NOMO-1 treated with dmso at 0.1 percent for 144 hours (cell line): ENCODE results near the gene RPGRIP1L.

ENCODE experiments used
- DNase-seq: peaks from one replicate; lab custom pipeline; 2025; ENCODE audit not compliant: unreplicated experiment; lab: John Stamatoyannopoulos, UW

The RPGRIP1L gene

DNA sequence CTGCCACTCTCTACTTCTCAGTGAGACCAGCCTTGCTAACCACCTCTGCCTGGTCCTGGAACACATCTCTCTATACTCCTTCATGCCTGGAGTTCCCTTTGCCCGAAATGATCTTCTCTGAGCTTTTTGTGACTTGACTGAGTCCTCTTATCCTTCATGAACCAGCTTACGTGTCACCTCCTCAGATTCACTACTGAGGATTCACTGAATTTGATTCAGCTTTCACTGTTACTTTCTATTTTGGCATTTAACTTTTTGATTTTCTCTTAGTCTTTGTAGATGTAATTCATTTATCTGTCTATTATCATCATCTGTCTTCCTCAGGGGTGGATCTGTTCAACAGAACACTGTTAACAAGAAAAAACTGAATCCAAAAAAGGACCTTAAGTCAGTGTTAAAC lies 95.6 kb downstream of the RPGRIP1L start:
- DNase-seq, result no peak

DNA sequence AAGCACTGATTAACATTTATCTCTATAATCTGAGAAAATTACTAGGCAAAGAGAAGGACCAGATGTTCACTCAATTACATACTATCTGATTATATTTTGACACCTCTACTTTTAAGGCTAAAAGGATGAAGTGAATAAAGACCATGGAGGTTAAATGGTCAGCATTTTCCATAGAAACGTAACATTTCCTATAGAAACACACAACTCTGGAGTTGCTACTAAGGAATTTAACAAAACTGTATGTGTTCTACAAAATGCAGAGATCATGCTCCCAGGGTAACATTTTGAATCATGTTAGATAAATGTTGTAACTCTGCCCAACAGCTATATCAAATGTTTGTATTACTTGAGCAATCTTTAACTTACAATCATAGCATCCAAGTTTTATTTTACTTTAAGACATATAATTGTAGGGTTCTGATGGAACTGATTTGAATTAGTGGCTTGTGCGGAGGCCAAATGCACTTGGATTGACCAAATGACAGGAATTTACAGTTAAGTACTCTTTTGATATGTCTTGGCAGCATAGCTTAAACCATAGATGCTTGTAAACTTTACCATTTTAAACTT lies 97.7 kb downstream of the RPGRIP1L start:
- no peak for DNase-seq

DNA sequence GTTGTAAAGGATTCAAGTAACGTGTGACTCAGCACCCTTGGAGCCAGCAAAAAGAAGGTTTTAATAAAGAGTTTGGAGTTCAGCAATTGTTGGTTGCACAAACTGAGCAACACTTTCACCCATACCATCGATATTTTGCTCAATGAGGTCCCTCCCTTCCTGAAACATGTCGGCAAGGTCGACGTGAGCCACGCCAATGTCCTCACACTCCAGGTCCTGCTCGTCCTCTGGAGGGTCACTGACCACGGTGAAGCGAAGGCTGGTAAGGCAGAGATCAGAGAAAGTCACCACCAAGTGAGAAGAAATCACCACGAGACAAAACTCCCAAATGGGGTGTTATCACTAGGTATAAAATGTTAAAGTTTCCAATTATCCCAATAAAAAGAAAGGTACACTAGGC lies 98.3 kb downstream of the RPGRIP1L start:
- no peak for DNase-seq

DNA sequence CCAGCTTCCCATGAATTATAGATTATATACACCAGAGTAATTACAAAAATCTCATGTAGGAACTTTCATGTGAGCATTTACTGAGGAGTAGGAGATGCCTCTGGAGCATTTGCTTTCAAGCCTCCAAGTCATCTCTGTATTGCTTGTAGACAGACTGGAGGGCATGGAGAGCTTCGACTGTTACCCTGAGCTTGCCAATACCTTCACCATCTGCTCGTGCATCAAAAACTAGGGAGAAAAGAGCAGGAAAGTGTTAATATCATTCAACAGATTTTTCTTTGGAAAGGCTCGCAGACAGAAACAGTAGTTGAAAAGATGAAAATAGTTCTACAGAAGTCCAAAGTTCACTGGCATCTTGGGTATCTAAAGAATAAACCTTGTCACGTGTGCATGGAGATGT lies 101.7 kb downstream of the RPGRIP1L start:
- no peak for DNase-seq

DNA sequence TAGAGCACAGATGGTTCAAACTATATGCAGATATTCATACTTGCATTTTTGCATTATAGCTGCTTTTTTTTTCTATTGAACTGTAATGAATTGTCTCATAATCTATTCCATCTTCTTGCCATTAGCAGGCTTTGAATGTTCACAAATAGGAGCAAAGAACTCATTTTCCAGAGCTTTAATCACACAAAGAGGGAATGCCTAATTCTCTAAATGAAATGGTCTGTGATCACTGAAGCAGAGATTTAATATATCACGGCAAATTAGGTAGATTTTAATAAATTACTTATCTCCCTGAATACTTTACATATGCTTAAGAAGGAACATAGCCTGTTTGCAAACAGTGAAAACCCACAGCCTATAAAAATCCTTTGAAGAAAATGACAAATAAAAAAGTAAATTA lies 103.0 kb downstream of the RPGRIP1L start:
- DNase-seq, result no peak

DNA sequence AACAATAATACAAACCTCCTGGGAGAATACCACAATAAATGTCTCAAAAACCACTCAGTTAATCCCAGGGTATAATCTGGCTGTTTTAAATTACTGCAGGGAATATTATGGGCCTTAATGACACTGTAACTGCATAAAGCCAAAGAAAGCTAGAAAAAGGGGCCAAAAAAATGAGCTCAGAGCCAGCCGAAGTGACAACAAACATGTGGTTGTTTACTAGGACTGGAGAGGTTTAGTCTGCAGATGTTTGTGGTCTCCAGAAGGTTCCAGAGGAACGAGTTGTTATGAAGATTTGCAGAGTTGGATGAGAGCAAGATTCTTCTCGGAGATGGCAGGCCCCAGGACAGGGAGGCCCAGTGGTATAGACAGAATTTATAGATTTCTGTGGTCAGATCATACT lies 103.5 kb downstream of the RPGRIP1L start:
- no peak for DNase-seq

DNA sequence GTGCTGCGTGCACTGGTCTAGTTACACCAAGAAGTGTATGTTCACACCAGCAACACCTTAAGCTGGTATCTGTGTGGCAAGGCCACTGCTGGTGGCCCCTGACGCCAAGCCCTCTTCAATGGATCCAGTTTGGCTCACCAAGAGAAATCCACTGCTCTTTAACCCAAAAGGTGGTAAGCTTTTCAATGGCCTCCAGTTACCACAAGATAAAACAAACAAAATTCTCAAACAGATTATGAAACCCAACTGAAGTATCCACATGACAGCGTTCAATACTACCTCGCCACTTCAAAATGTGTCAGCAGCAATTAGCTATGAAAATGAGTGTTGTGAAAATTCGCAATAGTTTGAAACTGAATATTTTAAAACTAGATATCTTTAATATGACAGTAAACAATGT lies 104.1 kb downstream of the RPGRIP1L start:
- no peak for DNase-seq

DNA sequence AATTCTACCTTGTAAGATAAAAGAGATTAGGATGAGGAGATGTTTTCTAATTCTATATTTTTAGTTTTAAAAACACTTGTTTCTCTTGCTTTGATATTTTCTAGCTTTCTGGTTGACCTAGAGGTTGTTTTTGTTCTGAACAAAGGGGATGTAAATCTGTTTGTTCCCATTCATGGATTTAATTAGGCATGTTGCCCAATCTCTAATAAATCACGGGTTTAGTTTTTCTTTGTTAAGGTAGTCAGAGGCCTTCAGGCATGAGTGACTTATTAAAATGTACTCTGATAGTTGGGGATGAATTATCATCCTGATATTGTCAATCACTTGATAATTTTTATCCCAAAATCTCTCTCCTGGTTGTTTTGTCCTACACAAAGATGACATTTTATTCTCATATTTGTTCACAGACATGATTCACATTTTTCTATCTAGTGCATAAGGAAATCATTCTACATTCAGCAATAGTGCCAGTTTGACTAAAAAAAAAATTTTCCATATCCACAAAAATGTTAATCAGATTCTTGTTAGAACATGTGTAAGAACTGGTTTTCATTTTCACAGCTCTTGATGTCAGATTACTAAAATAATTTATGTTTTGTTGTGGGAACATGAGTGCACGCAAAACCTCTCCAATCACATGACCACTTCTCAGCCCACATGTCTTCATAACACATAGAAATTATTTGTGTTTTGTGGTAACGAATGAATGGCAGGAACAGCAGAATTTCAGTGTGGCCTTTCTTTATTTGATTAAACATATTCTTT lies 105.0 kb downstream of the RPGRIP1L start:
- DNase-seq, result no peak

DNA sequence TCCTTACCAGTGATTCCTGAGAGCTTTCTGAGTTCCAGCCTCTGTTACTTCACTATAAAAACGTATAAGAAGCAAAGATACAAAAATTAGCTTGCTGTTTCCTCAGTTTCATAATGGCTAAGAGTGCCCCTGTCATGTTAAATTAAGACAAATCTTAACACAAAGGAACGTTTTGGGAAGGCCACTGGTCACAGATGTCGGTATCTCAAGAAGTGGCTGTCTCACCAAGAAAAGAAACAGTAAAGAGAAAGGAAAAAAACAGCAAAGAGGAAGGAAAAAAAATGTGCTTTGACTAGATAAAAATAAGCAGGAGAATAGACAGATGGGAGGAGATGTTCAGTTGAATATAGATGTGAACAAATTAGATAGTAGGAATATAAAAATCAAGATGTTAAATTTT lies 105.9 kb downstream of the RPGRIP1L start:
- no peak for DNase-seq

DNA sequence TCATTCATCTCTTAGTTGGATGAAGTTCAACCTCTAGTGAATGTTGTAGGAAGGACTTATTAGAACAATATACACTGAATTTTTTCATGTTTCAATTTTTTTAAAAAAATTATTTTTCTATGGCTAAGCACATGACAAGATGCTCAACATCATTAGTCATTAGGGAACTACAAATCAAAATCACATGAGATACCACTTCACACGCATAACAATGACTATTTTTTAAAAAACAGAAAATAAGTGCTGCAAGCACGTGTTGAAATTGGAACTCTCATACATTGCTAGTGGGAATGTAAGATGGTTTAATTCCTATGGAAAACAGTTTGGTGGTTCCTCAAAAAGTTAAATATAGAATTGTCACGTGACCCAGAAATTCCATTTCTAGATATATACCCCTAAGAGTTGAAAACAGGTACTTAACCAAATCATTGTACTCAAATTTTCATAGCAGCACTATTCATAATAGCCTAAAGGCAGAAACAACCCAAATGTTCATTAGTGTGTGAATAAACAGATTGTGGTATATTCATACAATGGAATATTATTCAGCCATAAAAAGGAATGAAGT lies 115.5 kb downstream of the RPGRIP1L start:
- DNase-seq, result no peak

DNA sequence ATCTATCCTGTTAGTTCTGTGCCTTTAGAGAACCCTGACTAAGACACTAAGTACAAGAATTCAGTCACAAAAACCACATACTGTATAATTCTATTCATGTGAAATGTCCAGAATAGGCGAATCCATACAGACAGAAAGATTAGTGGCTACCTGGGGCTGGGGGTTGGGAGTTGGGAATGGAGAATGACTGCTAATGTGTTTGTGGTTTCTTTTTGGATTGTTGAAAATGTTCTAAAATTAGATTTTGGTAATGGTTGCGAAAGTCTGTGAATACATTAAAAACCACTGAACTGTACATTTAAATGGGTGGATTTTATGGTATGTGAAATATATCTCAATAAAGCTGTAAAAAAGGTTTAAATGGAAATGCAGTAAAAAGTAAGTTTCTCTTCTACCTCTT lies 120.3 kb downstream of the RPGRIP1L start:
- no peak for DNase-seq

DNA sequence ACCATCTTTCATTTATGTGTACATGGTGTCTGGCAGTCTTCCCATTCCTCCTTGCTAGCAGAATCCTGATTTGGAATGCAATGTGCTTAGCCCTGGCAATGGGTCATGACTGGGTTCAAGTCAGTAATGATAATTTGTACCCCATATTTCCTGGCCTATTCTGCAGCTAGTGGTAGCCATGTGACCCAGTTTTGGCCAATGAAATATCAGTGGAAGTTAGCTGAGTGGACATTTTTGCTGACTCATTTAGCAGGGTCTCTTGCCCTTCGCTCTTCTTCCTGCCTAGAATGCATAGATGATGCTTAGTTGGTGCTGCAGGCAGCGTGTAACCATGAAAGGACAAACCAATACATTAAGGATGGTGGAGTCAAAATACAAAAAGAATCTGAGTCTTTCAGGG lies 121.9 kb downstream of the RPGRIP1L start:
- no peak for DNase-seq

DNA sequence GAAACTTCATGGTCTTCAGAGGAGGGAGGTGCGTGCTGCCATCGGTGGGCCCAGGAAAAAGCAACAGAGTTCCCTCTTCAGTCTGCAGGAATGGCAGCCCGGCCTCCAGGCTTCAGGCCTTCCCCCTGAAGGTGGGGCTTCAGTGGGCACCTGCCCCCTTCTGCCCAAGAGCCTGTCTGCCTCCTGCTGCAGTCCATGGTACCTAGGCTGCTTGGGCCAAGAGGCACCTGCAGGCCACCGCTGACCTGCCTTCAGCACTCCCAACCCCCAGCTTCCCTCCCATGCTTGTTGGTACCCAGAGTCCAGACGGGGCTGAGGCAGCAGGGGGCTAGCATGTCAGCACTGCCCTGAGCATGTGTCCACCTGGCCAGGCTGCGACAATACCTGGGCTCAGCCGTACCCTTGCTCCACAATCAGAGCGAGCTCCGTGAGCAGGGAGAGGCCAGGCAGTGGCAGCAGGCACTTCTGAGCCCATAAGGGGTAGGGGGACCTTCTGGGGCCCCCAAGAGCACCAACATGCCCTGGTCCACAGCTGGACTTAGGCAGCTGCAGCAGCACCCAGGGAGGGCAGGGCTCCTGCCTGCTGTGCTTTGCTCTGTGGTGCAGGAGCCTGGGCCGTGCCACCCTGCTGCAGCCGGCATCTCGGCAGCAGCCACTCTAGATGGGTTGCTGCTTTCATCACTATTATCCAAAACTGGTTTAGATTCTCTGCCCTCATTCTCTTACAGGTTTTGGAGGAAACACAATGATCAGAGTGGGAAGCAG lies 123.4 kb downstream of the RPGRIP1L start:
- DNase-seq, result no peak

DNA sequence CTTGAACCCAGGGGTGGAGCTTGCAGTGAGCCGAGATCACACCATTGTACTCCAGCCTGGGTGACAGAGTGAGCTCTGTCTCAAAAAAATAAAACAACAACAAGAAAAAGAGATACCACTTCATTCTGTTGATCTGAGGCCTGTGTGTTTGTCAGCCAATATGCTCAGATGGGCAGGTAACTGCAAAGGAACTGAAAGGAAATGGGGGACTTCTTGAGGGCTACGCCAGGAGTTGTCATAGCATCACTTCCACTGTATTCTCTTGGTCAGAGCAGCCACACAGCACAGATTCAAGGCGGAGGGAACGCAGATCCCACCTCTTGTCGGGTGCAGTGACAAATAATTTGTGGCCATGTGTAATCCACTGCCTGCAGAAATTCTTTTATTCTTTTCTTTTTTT lies 126.8 kb downstream of the RPGRIP1L start:
- no peak for DNase-seq

DNA sequence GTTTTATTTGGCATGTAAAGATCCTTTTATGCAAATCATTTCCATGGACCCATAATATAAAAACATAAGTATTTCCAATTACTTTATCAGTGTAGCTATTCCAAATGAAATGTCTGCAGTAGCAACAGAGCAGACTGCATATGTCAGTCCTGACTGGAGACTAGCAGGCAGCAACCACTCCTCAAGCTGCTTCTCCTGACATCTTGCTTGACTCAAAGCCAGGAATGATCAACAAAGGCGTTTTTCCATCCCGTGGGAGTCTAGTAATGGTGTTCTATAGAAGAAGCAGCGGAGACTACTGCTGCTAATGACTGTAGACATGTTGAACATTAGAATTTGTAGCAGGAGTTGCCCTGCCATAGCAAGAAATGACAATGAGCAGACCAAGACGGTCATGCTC lies 127.4 kb downstream of the RPGRIP1L start:
- no peak for DNase-seq

DNA sequence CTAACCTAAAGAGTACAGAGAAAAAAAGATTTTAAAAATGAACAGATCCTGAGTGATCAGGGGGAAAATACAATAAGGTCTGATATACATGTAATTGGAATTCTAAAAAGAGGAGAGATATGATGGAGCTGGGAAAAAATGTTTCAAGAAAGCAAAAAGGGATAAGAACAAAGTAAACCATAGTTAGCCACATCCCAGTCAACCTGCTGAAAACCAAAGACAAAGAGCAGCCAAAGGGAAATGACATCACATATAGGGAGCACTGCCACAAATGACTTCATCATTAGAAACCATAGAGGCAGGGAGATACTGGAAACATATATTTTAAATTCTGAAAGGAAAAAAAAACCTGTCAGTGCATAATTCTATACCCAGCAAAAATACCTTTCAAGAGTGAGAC lies 131.9 kb downstream of the RPGRIP1L start:
- DNase-seq, result no peak

DNA sequence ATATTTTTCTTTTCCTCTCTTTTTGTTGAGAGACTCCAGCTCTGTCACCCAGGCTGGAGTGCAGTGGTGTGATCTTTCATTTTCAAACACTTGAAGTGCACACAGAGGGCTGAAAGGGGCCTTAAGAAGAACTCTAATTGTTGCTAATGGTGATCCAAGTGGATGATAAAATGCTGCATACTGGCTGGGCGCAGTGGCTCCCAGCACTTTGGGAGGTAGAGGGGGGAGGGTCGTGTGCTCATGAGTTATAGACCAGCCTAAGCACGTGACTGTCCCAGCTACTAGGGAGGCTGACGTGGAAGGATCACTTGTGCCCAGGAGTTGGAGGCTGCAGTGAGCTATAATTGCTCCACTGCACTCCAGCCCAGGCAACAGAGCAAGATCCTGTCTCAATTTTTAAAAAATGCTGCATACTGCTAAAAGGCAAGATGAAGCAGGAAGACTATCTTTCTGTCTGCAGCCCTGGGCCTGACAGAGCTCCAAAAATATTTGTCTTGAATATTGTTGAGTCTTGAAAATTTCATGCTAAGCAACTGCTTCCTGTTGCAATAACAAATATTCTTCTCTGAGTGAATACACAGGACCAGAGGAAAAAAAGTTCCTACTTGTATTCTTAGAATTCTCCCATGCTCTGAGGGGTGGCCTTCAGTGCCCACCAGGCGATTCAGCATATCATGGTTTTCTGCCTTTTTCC lies 137.0 kb downstream of the RPGRIP1L start:
- DNase-seq, result no peak

DNA sequence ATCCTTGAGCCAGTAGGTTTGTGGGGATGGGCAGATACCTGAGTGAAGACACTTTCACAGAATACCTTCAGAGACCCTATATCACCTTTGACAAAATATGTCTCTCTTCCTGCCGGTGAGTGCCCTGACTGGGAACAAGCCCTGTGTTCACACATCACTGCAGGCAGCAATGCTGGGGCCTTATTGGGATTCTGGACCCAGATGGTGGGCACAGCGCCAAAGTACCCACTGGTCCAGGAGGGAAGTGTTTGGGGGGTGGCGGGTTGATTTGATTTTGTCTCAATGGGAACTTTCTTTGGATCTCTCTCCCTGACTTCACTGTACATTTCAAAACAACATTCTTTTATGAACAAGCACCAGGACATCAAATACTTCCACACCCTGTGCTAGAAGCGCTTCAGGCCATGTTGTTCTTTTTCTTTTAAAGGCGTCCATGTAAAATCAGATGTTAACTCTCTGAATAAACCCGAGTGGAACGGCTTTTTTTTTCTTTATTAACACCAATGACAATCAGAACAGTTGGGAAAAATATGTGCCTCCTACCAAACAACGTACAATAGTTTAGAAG lies 138.3 kb downstream of the RPGRIP1L start:
- DNase-seq, result no peak

DNA sequence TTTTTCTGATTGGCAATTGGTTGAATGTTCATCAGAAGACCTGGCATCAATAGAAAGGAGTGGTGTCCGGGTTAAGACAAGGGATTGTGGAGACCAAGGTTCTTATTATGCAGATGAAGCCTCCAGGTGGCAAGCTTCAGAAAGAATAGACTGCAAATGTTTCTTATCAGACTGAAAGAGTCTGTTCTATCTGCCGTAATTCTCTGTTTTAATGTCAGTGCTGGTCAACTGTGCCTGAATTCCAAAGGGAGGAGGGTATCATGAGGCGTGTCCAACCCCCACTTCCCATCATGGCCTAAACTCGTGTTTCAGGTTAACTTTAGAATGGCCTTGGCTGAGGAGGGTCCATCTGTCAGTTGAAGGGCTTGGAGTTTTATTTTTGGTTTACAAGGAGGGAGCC lies 140.2 kb downstream of the RPGRIP1L start:
- no peak for DNase-seq

DNA sequence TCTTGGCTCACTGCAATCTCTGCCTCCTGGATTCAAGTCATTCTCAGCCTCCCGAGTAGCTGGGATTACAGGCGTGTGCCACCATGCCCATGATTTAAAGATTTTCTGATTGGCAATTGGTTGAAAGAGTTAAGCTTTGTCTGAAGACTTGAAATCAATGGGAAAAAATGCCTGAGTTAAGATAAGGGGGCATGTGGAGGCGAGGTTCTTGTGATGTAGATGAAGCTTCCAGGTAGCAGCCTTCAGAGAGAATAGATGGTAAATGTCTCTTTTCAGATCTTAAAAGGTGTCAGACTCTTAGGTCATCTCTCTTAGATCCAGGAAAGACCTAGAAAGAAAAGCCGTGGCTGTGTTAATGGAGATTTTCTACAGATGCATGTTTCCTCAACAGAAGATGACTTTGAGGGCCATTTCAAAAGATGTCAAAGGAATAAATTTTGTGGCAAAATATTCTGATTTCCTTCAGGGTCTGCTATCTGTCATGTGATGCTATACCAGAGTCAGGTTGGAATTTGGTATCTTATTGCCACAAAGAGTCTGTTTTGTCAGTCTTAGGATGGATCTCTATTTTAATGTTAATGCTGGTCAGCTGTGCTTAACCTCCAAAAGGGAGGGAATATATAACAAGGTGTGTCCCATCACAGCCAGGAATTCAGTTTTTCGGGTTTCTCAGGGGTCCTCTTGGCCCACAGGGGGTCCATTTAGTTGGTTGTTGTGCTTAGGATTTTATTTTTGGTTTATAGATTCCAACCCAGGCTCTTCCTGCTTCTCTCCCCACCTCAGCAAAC lies 142.4 kb downstream of the RPGRIP1L start:
- no peak for DNase-seq
